Spleen (tissue), 11 donors: ENCODE data around the gene TSHZ3. TPM values are rescaled to one million over a fixed set of nuclear protein-coding genes. Genes with fewer than 3 reads are reported as not detected.

Source experiments
- DNase-seq: peaks from one replicate; pipeline ENCODE4 v3.0.0-alpha.2; 2020
- H3K27ac ChIP-seq, 8 donors: fragments of 200-600 bp; sonication (generic) in 7 of 8; 1 replicate in 4 of 8; 2 replicates in 4 of 8; pipeline versions ENCODE4 v1.5.0 to v1.8.0; 2016 to 2021; ENCODE audit warnings: inconsistent platforms in 4 of 8, mild to moderate bottlenecking in 4 of 8, moderate library complexity in 1 of 8
- H3K27me3 ChIP-seq, 7 donors: fragments of 200-600 bp; sonication (generic) in 6 of 7; replicated peaks in 1 of 7; 1 replicate in 4 of 7; 2 replicates in 3 of 7; pipeline versions ENCODE4 v1.5.0 to v1.8.0; 2016 to 2021; ENCODE audit warnings: inconsistent platforms in 3 of 7, mild to moderate bottlenecking in 1 of 7
- H3K36me3 ChIP-seq, 6 donors: fragments of 200-600 bp; sonication (generic) in 5 of 6; 1 replicate in 4 of 6; 2 replicates in 2 of 6; pipeline versions ENCODE4 v1.5.0 to v1.8.0; 2016 to 2021; ENCODE audit warnings: inconsistent platforms in 2 of 6
- H3K4me1 ChIP-seq, 6 donors: fragments of 200-600 bp; sonication (generic) in 5 of 6; 1 replicate in 3 of 6; 2 replicates in 3 of 6; pipeline versions ENCODE4 v1.5.0 to v1.8.0; 2016 to 2021; ENCODE audit warnings: inconsistent platforms in 3 of 6
- H3K4me3 ChIP-seq, 8 donors: fragments of 200-600 bp; sonication (generic) in 7 of 8; 1 replicate in 4 of 8; 2 replicates in 4 of 8; pipeline versions ENCODE4 v1.5.0 to v1.8.0; 2016 to 2021; ENCODE audit warnings: inconsistent platforms in 4 of 8, mild to moderate bottlenecking in 4 of 8, moderate library complexity in 2 of 8
- H3K9me3 ChIP-seq, 8 donors: fragments of 200-600 bp; sonication (generic) in 7 of 8; 1 replicate in 4 of 8; 2 replicates in 4 of 8; pipeline versions ENCODE4 v1.5.0 to v1.8.0; 2016 to 2021; ENCODE audit warnings: inconsistent platforms in 4 of 8
- CTCF ChIP-seq, 11 experiments: fragments of 200-600 bp in 7 of 11; fragments of 450-650 bp in 4 of 11; sonication (generic) in 4 of 11; IDR thresholded peaks in 8 of 11; conservative IDR thresholded peaks in 3 of 11; 1 replicate in 7 of 11; 2 replicates in 4 of 11; pipeline versions ENCODE4 v1.4.0 to v1.8.0; 2016 to 2021; ENCODE audit warnings: antibody characterized with exemption in 11 of 11, inconsistent platforms in 4 of 11, mild to moderate bottlenecking in 1 of 11
- POLR2A ChIP-seq, 3 donors: fragments of 450-650 bp; IDR thresholded peaks; one replicate each; pipeline ENCODE4 v1.5.1; 2017; ENCODE audit warnings: antibody characterized with exemption in 3 of 3, mild to moderate bottlenecking in 1 of 3
- POLR2AphosphoS5 ChIP-seq, 3 donors: sonication (generic); formaldehyde crosslinking; IDR thresholded peaks; one replicate each; pipeline ENCODE4 v1.5.1; 2017; ENCODE audit warnings: antibody characterized with exemption in 3 of 3
- WGBS, 5 donors: extraction: QIAGEN DNeasy Blood & Tissue Kit in 3 of 5; methylation state at CpG; one replicate each; pipeline versions ENCODE4 v1.1.5 to v1.1.7; 2013 to 2018; 5-methylcytosine and 5-hydroxymethylcytosine counted together
- intact Hi-C: fragments of 100-400 bp; cut with DNase I; formaldehyde crosslinking; loops from one replicate; pipeline ENCODE4 v1.15.0; 2023; ENCODE audit warnings: low total_unique reads
- polyA plus RNA-seq, 3 donors: library from polyadenylated mRNA; stranded (reverse); fragments of 200-250 nt; gene quantifications; one replicate each; pipeline ENCODE4 v1.2.1, GENCODE V29; 2013
- total RNA-seq, 7 donors: library from RNA; depleted of rRNA in 3 of 7; stranded (reverse); fragments of >200 nt in 3 of 7; fragmentation: NEBNext Ultra II Directional in 4 of 7; extraction: Animal tissue kit (Norgen Biotek cat#: 25700) in 4 of 7; gene quantifications; one replicate each; pipeline versions ENCODE4 v1.1.0 to v1.2.1, GENCODE V29; 2016 to 2021
- donor health status: healthy with polysubstance abuse.
- donor health status: DM: no; HTN: no; CAD: no; lungs with moderate emphysema.
- donor health status: DM: no; HTN: no; CAD: no.
- donor health status: Bipolar disorder and iron deficiency.
- donor health status: healthy.
- donor health status: DM: no; HTN: no; CAD: no.
- donor health status: DM: yes; HTN: yes; CAD: no.

The TSHZ3 gene
- total and polyA plus RNA-seq, 10 donors: 1.2 to 24.6 (median 13.4) TPM

- Histone ChIP-seq H3K9me3 (no peaks in the 10 kb centered on the region), H3K4me1 (peaks cover 14 to 78% (median 39%) of the 10 kb centered on the region in 6 donors), H3K4me3 (peak overlapping the region; percentile 75 to 91 (median 85)), H3K36me3 (no peaks in the 10 kb centered on the region), H3K27ac (peak overlapping the region; percentile 36 to 93 (median 90)), H3K27me3 (peaks cover 0 to 100% (median 54%) of the 10 kb centered on the region in 7 donors)
- intact Hi-C loops: loop anchor here (10.0 kb wide), 1 partner anchor 546 kb away; no protein-coding TSS in a partner anchor
- peak; percentile 82 for DNase-seq
- 0 to 2% (median 2%) methylated on average over 48 to 72 of the region's 72 CpGs for WGBS, 5 donors
- no peak for TF ChIP-seq POLR2A (IDR thresholded peaks at IDR 0.05)
- TF ChIP-seq POLR2AphosphoS5 (IDR thresholded peaks at IDR 0.05): peak in 2 of 3 donors; percentile 21 to 46
- no peak for TF ChIP-seq CTCF (IDR thresholded peaks at IDR 0.05 in 8 of 11, conservative IDR thresholded peaks at IDR 0.05 in 3 of 11)
Observed at GRCh38 chr19:31351056-31351854, 2.0 kb upstream of the TSHZ3 start.

- Histone ChIP-seq H3K9me3 (no peaks in the 10 kb centered on the region), H3K4me3 (peak overlapping the region; percentile 75 to 91 (median 85)), H3K27ac (peak overlapping the region; percentile 48 to 93 (median 90)), H3K36me3 (no peaks in the 10 kb centered on the region), H3K27me3 (peaks cover 0 to 100% (median 48%) of the 10 kb centered on the region in 7 donors), H3K4me1 (peaks cover 14 to 77% (median 39%) of the 10 kb centered on the region in 6 donors)
- intact Hi-C loops: loop anchor here (10.0 kb wide), 1 partner anchor 546 kb away; no protein-coding TSS in a partner anchor
- peak; percentile 82 for DNase-seq
- TF ChIP-seq POLR2A (IDR thresholded peaks at IDR 0.05) (no peak), CTCF (IDR thresholded peaks at IDR 0.05 in 8 of 11, conservative IDR thresholded peaks at IDR 0.05 in 3 of 11) (no peak), POLR2AphosphoS5 (IDR thresholded peaks at IDR 0.05) (no peak)
- WGBS, 5 donors: 0 to 4% (median 1%) methylated on average over 23 to 63 of the region's 63 CpGs
Observed at GRCh38 chr19:31350693-31351055, 1.4 kb upstream of the TSHZ3 start.

GRCh38 chr19:31350033-31350692 lies 927 bp upstream of the TSHZ3 start:
- Histone ChIP-seq H3K27me3 (peaks cover 0 to 100% (median 43%) of the 10 kb centered on the region in 7 donors), H3K4me3 (peak overlapping the region; percentile 75 to 91 (median 85)), H3K9me3 (no peaks in the 10 kb centered on the region), H3K4me1 (peaks cover 14 to 79% (median 40%) of the 10 kb centered on the region in 6 donors), H3K36me3 (no peaks in the 10 kb centered on the region), H3K27ac (peak overlapping the region in 7 of 8 donors; percentile 83 to 93 (median 91))
- intact Hi-C loops: loop anchor here (10.0 kb wide), 1 partner anchor 545 kb away; no protein-coding TSS in a partner anchor
- peak; percentile 81 for DNase-seq
- 0 to 5% (median 1%) methylated on average over 21 to 61 of the region's 61 CpGs for WGBS, 5 donors
- peak in 1 of 3 donors; percentile 23 for TF ChIP-seq POLR2AphosphoS5 (IDR thresholded peaks at IDR 0.05)
- TF ChIP-seq POLR2A (IDR thresholded peaks at IDR 0.05): no peak

- intact Hi-C loops: no loop called here
- WGBS, 5 donors: 0 to 1% (median 1%) methylated on average over 55 to 61 of the region's 61 CpGs
- H3K4me1 ChIP-seq: peaks cover 14 to 81% (median 44%) of the 10 kb centered on the region in 6 donors
- H3K27ac ChIP-seq: peak overlapping the region; percentile 7 to 93 (median 90)
- peak overlapping the region; percentile 75 to 91 (median 85) for H3K4me3 ChIP-seq
- H3K36me3 ChIP-seq: no peaks in the 10 kb centered on the region
- peaks cover 0 to 94% (median 38%) of the 10 kb centered on the region in 7 donors for H3K27me3 ChIP-seq
- no peaks in the 10 kb centered on the region for H3K9me3 ChIP-seq
- TF ChIP-seq POLR2AphosphoS5 (IDR thresholded peaks at IDR 0.05): peak in 1 of 3 donors; percentile 1
- no peak for TF ChIP-seq POLR2A (IDR thresholded peaks at IDR 0.05)
- no peak for TF ChIP-seq CTCF (IDR thresholded peaks at IDR 0.05 in 8 of 11, conservative IDR thresholded peaks at IDR 0.05 in 3 of 11)
- no peak for DNase-seq
Observed at GRCh38 chr19:31348481-31349159, 616 bp downstream of the TSHZ3 start.
